OCI-LY3 (cell line): ENCODE data around the gene LAMC3.

Experiments
- CTCF ChIP-seq: fragments of 200-600, 300-600 bp; sonication (generic); IDR thresholded peaks from 2 replicates; pipeline ENCODE4 v1.5.1; 2014; ENCODE audit warnings: antibody characterized with exemption, low read length, low read depth
- EZH2phosphoT487 ChIP-seq: fragments of 200-600 bp; shearing (Covaris generic); IDR thresholded peaks from 2 replicates; pipeline ENCODE4 v1.6.1; 2018; ENCODE audit warnings: antibody characterized with exemption, mixed run types, low read depth

- TF ChIP-seq CTCF (no peak), EZH2phosphoT487 (no peak)
Observed at GRCh38 chr9:131068076-131068816, 59.3 kb downstream of the LAMC3 start.
